HG03469 (cell line): ENCODE measurements around the gene KCNE1.
"Not testable (repeated sequence)": the region's sequence is repeated elsewhere in the genome, so short reads cannot be mapped to it uniquely, and the experiment has no call there.

Source experiments
- ATAC-seq: cut with Tn5 transposase; IDR thresholded peaks from one replicate; pipeline ENCODE4 v1.9.1; 2021; ENCODE audit warnings: mild to moderate bottlenecking, moderate library complexity, moderate number of reproducible peaks; ENCODE audit not compliant: unreplicated experiment

Gene KCNE1

DNA sequence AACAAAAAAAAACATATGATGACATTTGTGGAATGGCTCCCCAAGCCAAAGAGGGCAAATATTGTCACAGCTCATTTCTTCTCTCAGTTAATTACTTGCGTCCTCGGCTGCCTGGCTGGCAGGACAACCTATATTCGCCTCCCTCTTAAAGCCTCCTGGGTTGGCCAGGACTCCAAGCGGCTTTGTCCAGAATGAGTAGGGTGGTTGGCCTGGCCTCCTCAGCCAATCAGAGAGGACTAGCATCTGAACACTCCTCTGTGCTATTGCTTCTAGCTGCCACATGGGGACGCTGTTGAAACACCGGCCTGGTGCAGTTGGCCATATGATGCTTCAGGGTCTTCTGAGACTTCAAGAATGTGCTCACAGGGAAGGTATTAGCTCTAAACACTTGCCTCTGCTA, 83.6 kb downstream of the KCNE1 start:
- ATAC-seq, result not testable (repeated sequence)

DNA sequence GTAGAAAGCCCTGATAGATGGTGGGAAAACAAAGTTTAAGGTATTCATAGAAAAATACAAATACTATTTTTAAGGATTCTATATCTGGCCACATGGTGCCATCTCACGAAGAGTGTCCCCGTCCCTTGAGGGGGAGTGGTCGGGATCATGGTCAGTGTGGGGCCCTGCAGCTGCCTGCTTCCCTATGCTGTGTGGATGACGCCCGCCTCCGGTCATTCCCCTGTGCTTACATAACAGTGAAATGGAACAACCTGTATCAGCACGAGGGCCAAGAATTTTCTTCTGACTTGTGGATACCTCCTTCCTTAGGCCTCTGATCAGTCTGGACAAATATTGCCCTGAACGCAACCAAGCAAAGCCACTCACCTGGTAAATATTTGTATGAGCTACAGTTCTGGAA, 84.7 kb downstream of the KCNE1 start:
- ATAC-seq, result not testable (repeated sequence)

DNA sequence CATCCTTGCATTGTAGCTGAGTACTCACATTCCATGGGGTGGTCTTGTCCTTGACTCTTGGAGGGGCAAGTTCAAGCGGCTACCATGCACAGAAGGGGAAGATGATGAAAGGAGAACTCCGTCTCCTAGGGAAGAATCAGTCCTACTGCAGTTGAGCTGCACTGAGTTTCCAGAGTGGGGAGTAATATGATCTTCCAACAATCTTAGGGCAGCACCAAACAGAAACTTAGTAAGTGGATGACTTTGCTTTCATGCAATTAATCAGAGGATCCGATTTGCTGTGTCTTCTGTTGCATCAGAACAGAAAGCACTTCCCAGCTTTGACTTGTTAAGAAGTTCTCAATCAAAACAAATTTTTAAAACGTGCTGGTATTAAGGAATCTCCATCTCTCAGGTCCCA, 88.2 kb downstream of the KCNE1 start, which contains the start of gene SMIM34:
Gene SMIM34 (minus strand): TSS at position 147 of the 400 bp plus-strand sequence. CDS start 112 bp downstream, at position 35.
- ATAC-seq, result not testable (repeated sequence)

DNA sequence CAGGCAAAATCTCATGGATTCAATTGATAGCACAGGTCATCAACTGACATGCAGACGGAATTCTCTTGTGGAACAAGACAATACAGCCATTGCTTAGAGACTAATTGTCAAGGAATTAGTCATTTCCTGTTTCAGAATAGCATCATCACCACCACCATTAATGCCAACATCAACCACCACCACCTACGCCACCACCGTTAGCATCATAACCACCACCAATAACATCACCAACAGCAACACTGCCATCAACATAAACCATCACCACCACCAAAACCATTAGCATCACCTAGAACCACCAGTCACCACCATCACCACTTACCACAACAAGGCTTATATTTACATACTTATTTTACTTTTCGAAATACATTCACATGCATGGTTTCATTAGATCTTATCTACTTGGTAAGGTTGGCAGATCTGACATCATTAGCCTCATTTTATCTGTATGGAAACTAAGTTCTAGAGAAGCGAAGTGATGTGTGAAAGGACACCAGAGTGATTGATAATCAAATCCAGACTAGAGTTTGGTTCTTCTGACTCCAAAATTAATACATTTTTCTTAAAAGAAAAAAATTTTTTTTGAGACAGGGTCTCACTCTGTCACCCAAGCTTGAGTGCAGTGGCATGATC, 94.4 kb downstream of the KCNE1 start:
- not testable (repeated sequence) for ATAC-seq

DNA sequence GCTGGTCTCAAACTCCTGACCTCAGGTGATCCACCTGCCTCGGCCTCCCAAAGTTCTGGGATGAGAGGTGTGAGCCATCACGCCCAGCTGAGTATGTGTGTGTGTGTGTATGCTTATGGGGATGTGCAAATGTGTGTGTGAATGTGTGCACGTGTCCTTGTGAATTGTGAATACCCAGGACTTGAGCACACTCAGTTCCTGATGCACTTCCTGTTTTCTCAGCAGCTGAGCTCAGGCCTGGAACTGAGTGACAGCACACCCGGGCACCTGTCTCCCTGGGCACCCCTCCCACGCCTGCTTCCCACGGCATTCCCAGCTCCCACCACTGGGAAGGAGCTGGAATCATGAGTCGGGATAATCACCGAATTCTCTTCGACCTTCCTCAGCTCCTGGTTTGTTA, 104.7 kb downstream of the KCNE1 start:
- ATAC-seq, result not testable (repeated sequence)

DNA sequence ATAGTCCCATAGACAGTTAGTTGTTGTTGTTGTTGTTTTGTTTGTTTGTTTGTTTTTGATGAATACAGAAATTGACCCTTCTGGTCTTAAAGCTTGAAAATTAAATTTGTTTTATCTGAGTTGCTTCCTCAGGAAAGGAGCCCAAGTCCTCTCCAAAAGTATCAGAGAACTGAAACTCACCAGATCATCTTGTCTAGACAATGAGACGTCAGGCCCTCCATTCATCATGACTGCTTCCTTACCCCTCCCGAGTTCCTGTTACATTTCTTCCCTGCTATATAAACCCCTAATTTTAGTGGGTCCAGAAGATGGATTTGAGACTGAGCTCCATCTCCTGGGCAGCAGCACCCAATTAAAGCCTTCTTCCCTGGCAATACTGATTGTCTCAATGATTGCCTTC, 105.3 kb downstream of the KCNE1 start:
- not testable (repeated sequence) for ATAC-seq

DNA sequence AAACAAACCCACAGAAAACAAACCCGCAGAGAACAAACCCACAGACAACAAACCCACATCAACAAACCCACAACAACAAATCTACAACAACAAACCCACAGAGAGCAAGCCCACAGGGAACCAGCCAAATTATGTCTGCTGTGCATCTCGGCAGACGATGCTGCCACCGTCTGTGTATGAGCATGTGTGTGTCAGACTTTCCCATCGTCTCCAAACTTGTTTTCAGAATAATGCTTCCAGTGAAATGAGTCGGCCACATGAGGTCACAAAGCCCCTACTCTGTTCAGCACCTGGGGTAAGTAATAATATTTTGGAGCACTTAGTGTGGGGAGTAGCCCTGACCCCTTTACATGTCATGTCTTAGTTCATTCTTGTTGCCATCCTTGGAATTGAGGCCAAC, 105.9 kb downstream of the KCNE1 start:
- ATAC-seq, result not testable (repeated sequence)

DNA sequence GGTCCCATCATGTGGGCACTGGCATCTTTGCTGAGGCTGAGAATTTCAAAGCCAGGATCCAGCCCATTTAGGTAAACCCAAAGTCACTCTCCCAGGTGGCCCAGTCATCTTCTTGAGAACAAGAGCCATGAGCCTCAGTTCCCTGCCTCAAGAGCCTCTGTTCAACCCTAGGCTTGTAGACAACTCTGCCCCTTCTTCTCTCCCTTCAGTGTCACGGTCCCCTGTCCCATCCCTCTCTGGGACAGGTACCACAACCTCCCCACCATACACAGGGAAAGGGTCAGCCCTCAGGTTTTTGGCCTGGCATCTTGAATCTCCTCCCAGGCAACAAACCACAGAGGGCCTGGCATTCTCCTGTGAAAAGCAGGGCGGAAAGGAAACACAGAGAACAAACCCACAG, 106.3 kb downstream of the KCNE1 start:
- not testable (repeated sequence) for ATAC-seq

DNA sequence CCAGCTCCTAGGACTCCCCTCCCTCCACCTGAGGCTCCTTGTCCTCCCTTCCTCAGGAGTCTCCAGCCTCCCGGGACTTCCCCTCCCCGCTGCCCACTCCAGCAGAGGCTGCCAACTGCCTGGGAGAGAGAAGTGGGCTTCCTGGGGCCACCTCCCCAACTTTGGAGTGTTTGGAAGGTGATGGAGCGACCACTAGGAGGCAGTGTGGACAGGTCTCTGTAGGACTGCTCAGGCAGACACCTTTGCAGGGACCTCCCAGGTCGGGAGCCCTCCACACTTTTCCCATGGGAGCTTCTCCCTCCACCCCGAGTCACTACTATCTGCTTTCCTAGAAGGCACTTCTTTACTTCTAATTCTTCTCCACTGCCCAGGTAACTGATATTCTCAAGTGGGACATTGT, 107.3 kb downstream of the KCNE1 start:
- ATAC-seq, result not testable (repeated sequence)

DNA sequence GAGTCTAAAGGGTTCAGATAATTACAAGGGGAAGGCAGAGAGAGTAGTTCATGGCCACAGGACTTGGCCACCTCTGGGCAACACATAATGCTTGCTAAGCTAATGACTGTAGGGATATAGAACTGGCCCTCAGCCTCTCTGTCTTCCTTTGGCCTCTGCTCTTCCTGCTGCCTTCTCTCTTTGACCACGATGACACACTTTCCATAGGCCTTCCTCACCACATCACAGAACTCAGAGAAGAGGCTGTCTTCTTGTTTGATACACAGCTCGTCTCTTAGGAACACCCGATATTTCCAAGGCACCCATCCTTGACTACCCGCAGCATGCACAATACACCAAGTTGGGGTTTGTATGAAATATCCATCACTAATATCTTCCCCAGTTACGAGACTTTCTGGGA, 111.5 kb downstream of the KCNE1 start:
- not testable (repeated sequence) for ATAC-seq
